Natural killer cell (primary cell): ENCODE measurements around the gene FUT3. TPM values are rescaled to one million over a fixed set of nuclear protein-coding genes. Genes with fewer than 3 reads are reported as not detected.

Experiments used
- ATAC-seq, 3 donors: fragments of 150-1000 bp in 2 of 3; fragments of 200-7000 bp in 1 of 3; cut with Tn5 transposase; 1 replicate in 1 of 3; 2 replicates in 2 of 3; pipeline ENCODE4 v1.10.0; 2021; ENCODE audit warnings: mild to moderate bottlenecking in 2 of 3, moderate library complexity in 2 of 3
- DNase-seq, 2 donors: peaks; one replicate each; pipeline versions ENCODE4 v3.0.0 to v3.0.0-alpha.2; 2013 to 2021; ENCODE audit warnings: mixed read lengths in 1 of 2
- H3K27ac ChIP-seq: one replicate; pipeline ENCODE4 v1.5.1; 2013; ENCODE audit warnings: mild to moderate bottlenecking, low read length
- H3K27me3 ChIP-seq: one replicate; pipeline ENCODE4 v1.6.1; 2013; ENCODE audit warnings: low read length; ENCODE audit not compliant: control insufficient read depth, insufficient read depth
- H3K36me3 ChIP-seq: one replicate; pipeline ENCODE4 v1.6.1; 2013; ENCODE audit warnings: low read length; ENCODE audit not compliant: control insufficient read depth, insufficient read depth
- H3K4me1 ChIP-seq: one replicate; pipeline ENCODE4 v1.6.1; 2013; ENCODE audit warnings: low read length; ENCODE audit not compliant: control insufficient read depth, insufficient read depth
- H3K4me3 ChIP-seq: one replicate; pipeline ENCODE4 v1.5.1; 2013; ENCODE audit warnings: low read length
- H3K9me3 ChIP-seq: one replicate; pipeline ENCODE4 v1.6.1; 2013; ENCODE audit warnings: low read length; ENCODE audit not compliant: control insufficient read depth, insufficient read depth
- H3K27ac Mint-ChIP-seq, 2 donors: one replicate each; pipeline ENCODE4 v1.8.0; 2022; ENCODE audit warnings: mild to moderate bottlenecking in 2 of 2, mixed read lengths in 2 of 2, moderate library complexity in 1 of 2
- H3K27me3 Mint-ChIP-seq, 2 donors: one replicate each; pipeline ENCODE4 v1.8.0; 2022; ENCODE audit warnings: low read depth in 2 of 2, mixed read lengths in 2 of 2
- H3K36me3 Mint-ChIP-seq: one replicate; pipeline ENCODE4 v1.8.0; 2022; ENCODE audit warnings: mixed read lengths
- H3K4me1 Mint-ChIP-seq, 2 donors: one replicate each; pipeline ENCODE4 v1.8.0; 2022; ENCODE audit warnings: mixed read lengths in 2 of 2
- H3K4me3 Mint-ChIP-seq: one replicate; pipeline ENCODE4 v1.8.0; 2022; ENCODE audit warnings: mild to moderate bottlenecking, moderate library complexity, mixed read lengths
- H3K9me3 Mint-ChIP-seq, 2 donors: one replicate each; pipeline ENCODE4 v1.8.0; 2022; ENCODE audit warnings: mixed read lengths in 2 of 2
- CTCF ChIP-seq: fragments of 200-600 bp; IDR thresholded peaks from one replicate; pipeline ENCODE4 v1.8.0; 2022; ENCODE audit warnings: antibody characterized with exemption
- WGBS: methylation state at CpG from one replicate; pipeline ENCODE4 v1.1.7; 2013; ENCODE audit warnings: missing lambda C conversion rate; ENCODE audit not compliant: insufficient coverage; 5-methylcytosine and 5-hydroxymethylcytosine counted together
- intact Hi-C: fragments of 100-400 bp; cut with micrococcal nuclease; formaldehyde crosslinking; loops from one replicate; pipeline ENCODE4 v1.14.2; 2022
- total RNA-seq, 4 donors: library from RNA; stranded (reverse); fragments of 120-200 nt in 1 of 4; gene quantifications; one replicate each; pipeline versions ENCODE4 v1.2.3 to v1.2.4, GENCODE V29; 2013 to 2022

The FUT3 gene
- total RNA-seq, 3 donors from 2014 or later (not counting 1 experiment from before 2014, with no cell fraction given): not detected

- no peaks in the 10 kb centered on the region for H3K9me3 ChIP-seq
- intact Hi-C loops: no loop called here
- no peak within 1 kb of the TSS for H3K27ac ChIP-seq
- WGBS: 58% methylated on average over 8 of the region's 9 CpGs
- Mint-ChIP-seq H3K36me3 (no peaks in the 10 kb centered on the region), H3K27me3 (no peaks in the 10 kb centered on the region), H3K4me3 (no peak within 1 kb of the TSS), H3K9me3 (no peaks in the 10 kb centered on the region), H3K27ac (no peak within 1 kb of the TSS), H3K4me1 (no peaks in the 10 kb centered on the region)
- H3K36me3 ChIP-seq: no peaks in the 10 kb centered on the region
- ATAC-seq (no peak), DNase-seq (no peak)
- no peak within 1 kb of the TSS for H3K4me3 ChIP-seq
- no peak for TF ChIP-seq CTCF
- peaks cover 4% of the 10 kb centered on the region for H3K4me1 ChIP-seq
- H3K27me3 ChIP-seq: no peaks in the 10 kb centered on the region
Observed at GRCh38 chr19:5839065-5840017, 11.9 kb downstream of the FUT3 start, which contains the start of gene FUT6. FUT6 (minus strand) TSS chr19:5839702; CDS start chr19:5832567, 7,135 bp downstream.

GRCh38 chr19:5838353-5839064, 12.7 kb downstream of the FUT3 start:
- no peak overlapping the region for H3K27ac Mint-ChIP-seq
- H3K27me3 Mint-ChIP-seq: no peaks in the 10 kb centered on the region
- no peak overlapping the region for H3K4me3 ChIP-seq
- no peaks in the 10 kb centered on the region for H3K36me3 ChIP-seq
- DNase-seq: no peak
- H3K4me3 Mint-ChIP-seq: no peak overlapping the region
- intact Hi-C loops: no loop called here
- no peaks in the 10 kb centered on the region for H3K27me3 ChIP-seq
- no peaks in the 10 kb centered on the region for H3K4me1 Mint-ChIP-seq
- H3K9me3 Mint-ChIP-seq: no peaks in the 10 kb centered on the region
- no peaks in the 10 kb centered on the region for H3K9me3 ChIP-seq
- WGBS: 34% methylated on average over 18 of the region's 20 CpGs
- H3K4me1 ChIP-seq: peaks cover 4% of the 10 kb centered on the region
- no peaks in the 10 kb centered on the region for H3K36me3 Mint-ChIP-seq
- no peak for ATAC-seq
- TF ChIP-seq CTCF: no peak
- H3K27ac ChIP-seq: no peak overlapping the region

- ATAC-seq (no peak), DNase-seq (no peak)
- Histone ChIP-seq H3K36me3 (no peaks in the 10 kb centered on the region), H3K9me3 (no peaks in the 10 kb centered on the region), H3K27me3 (no peaks in the 10 kb centered on the region), H3K27ac (no peak overlapping the region), H3K4me3 (no peak overlapping the region), H3K4me1 (peaks cover 4% of the 10 kb centered on the region)
- Mint-ChIP-seq H3K27me3 (peaks cover 0 to under 1% of the 10 kb centered on the region in 2 donors), H3K36me3 (no peaks in the 10 kb centered on the region), H3K9me3 (no peaks in the 10 kb centered on the region), H3K4me3 (no peak overlapping the region), H3K27ac (no peak overlapping the region), H3K4me1 (no peaks in the 10 kb centered on the region)
- WGBS: 57% methylated on average over 12 of the region's 15 CpGs
- intact Hi-C loops: no loop called here
- TF ChIP-seq CTCF: no peak
Observed at GRCh38 chr19:5837761-5838352, 13.4 kb downstream of the FUT3 start.
